K562 (cell line): ENCODE results near the gene GRIK2.

ENCODE experiments used
- CTCF ChIP-seq, 3 experiments: IDR thresholded peaks in 2 of 3; conservative IDR thresholded peaks in 1 of 3; 2 replicates each; pipeline ENCODE4 v1.5.1; 2011 to 2012; ENCODE audit warnings: low read length in 3 of 3, mild to moderate bottlenecking in 3 of 3, control low read depth in 2 of 3, improper control_type of control experiment in 1 of 3, inconsistent platforms in 1 of 3, low read depth in 1 of 3, mixed read lengths in 1 of 3, moderate library complexity in 1 of 3; ENCODE audit not compliant: insufficient read depth in 2 of 3
- ETS2 ChIP-seq: IDR thresholded peaks from 2 replicates; pipeline ENCODE4 v1.6.1; 2016; ENCODE audit warnings: borderline replicate concordance, missing genetic modification characterization, mild to moderate bottlenecking, moderate library complexity, missing compliant biosample characterization; ENCODE audit not compliant: poor library complexity, severe bottlenecking
- FOXP1 ChIP-seq: sonication (generic); formaldehyde crosslinking; IDR thresholded peaks from 2 replicates; pipeline ENCODE4 v1.8.0; 2022; ENCODE audit warnings: mild to moderate bottlenecking, missing genetic modification reagents
- MEF2A ChIP-seq: IDR thresholded peaks from 2 replicates; pipeline ENCODE4 v1.6.1; 2011; ENCODE audit warnings: low read depth, mild to moderate bottlenecking, low read length, moderate library complexity; ENCODE audit not compliant: control insufficient read depth
- NR1H2 ChIP-seq: sonication (generic); formaldehyde crosslinking; IDR thresholded peaks from 2 replicates; pipeline ENCODE4 v1.4.0; 2020; ENCODE audit warnings: mild to moderate bottlenecking, missing genetic modification reagents
- NRF1 ChIP-seq, 2 experiments: fragments of 450-650 bp; IDR thresholded peaks in 1 of 2; conservative IDR thresholded peaks in 1 of 2; 2 replicates each; pipeline ENCODE4 v1.6.1; 2014; ENCODE audit warnings: mild to moderate bottlenecking in 2 of 2
- POLR2A ChIP-seq: fragments of 450-650 bp; conservative IDR thresholded peaks from 2 replicates; pipeline ENCODE4 v1.6.1; 2016
- ZBTB9 ChIP-seq: fragments of 450-650 bp; formaldehyde crosslinking; IDR thresholded peaks from 2 replicates; pipeline ENCODE4 v1.4.0; 2020; ENCODE audit warnings: mild to moderate bottlenecking, moderate library complexity
- ZKSCAN8 ChIP-seq: fragments of 200-800 bp; sonication (Bioruptor generic); IDR thresholded peaks from 2 replicates; pipeline ENCODE4 v1.6.1; 2016; ENCODE audit warnings: missing genetic modification characterization, missing compliant biosample characterization

GRCh38 chr6:101816716-101817115, 423.2 kb downstream of the GRIK2 start:
- TF ChIP-seq ZKSCAN8 (CRISPR knock-in tag) = no peak
- no peak for TF ChIP-seq ETS2 (tag)
- no peak for TF ChIP-seq CTCF (IDR thresholded peaks at IDR 0.05 in 2 of 3, conservative IDR thresholded peaks at IDR 0.05 in 1 of 3; ENCODE audit: insufficient read depth in 2 of 3, low read depth in 1 of 3, low read length in 3 of 3)
- TF ChIP-seq NRF1 (conservative IDR thresholded peaks at IDR 0.05 in 1 of 2, IDR thresholded peaks at IDR 0.05 in 1 of 2) = no peak
- TF ChIP-seq FOXP1 (CRISPR knock-in tag) = no peak
- no peak for TF ChIP-seq NR1H2 (CRISPR knock-in tag)
- TF ChIP-seq MEF2A = no peak
- TF ChIP-seq POLR2A = no peak
- TF ChIP-seq ZBTB9 (CRISPR knock-in tag) = no peak
